GM12878 (cell line): Measurements from ENCODE around the gene AKT3.

Experiments used
- EP300 ChIP-seq, 2 experiments: fragments of 150-350 bp in 1 of 2; IDR thresholded peaks; 2 replicates each; pipeline ENCODE4 v1.6.1; 2011 to 2012; ENCODE audit warnings: low read depth in 2 of 2, low read length in 2 of 2, borderline replicate concordance in 1 of 2, improper control_type of control experiment in 1 of 2, inconsistent platforms in 1 of 2; ENCODE audit not compliant: control insufficient read depth in 1 of 2
- JUNB ChIP-seq: IDR thresholded peaks from 2 replicates; pipeline ENCODE4 v1.6.1; 2016; ENCODE audit warnings: antibody characterized with exemption, mild to moderate bottlenecking
- MXI1 ChIP-seq: fragments of 150-350 bp; IDR thresholded peaks from 2 replicates; pipeline ENCODE4 v1.6.1; 2011; ENCODE audit warnings: low read depth, mild to moderate bottlenecking, inconsistent platforms, low read length, improper control_type of control experiment
- POLR2AphosphoS5 ChIP-seq: IDR thresholded peaks from 2 replicates; pipeline ENCODE4 v1.6.1; 2011; ENCODE audit warnings: mild to moderate bottlenecking, low read length, inconsistent platforms
- YY1 ChIP-seq: IDR thresholded peaks from 2 replicates; pipeline ENCODE4 v1.6.1; 2011; ENCODE audit warnings: low read depth, mild to moderate bottlenecking, low read length

DNA sequence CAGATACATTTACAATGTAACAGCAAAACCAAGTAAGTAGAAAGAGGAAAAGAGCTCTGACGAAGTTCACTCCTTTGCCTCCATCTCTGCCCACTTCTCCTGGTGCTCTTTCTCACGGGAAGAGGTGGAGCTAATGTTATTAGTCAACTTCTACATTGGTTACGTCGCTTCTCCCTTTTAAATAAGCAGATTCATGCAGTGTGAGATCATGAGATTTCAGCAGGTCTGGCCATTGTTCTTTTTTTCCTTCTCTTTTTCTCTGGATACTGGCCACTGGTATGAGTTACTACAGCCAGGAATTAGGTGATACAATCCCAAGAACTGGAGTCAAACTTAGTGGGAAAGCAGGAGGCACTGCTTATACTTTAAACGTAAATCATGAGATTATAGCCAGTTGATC lies 207.1 kb downstream of the AKT3 start:
- TF ChIP-seq MXI1, result no peak
- TF ChIP-seq POLR2AphosphoS5, result no peak
- TF ChIP-seq YY1, result no peak
- TF ChIP-seq EP300 (IDR thresholded peaks at IDR 0.05; ENCODE audit: borderline replicate concordance in 1 of 2, control insufficient read depth in 1 of 2, low read depth in 2 of 2, low read length in 2 of 2), result no peak
- TF ChIP-seq JUNB, result no peak
